GM12875 (cell line): ENCODE measurements around the gene CCDC141.
"Not testable (repeated sequence)": the region's sequence is repeated elsewhere in the genome, so short reads cannot be mapped to it uniquely, and the experiment has no call there.

Source experiments
- H3K4me3 ChIP-seq: one replicate; pipeline ENCODE4 v1.5.1; 2011; ENCODE audit warnings: low read depth, low read length, control low read depth
- CTCF ChIP-seq: IDR thresholded peaks from 2 replicates; pipeline ENCODE4 v1.5.1; 2011; ENCODE audit warnings: low read depth, mild to moderate bottlenecking, control low read depth, inconsistent platforms, low read length, moderate library complexity, borderline replicate concordance; ENCODE audit not compliant: insufficient read depth

The CCDC141 gene

GRCh38 chr2:179057737-179058136 is 7.8 kb upstream of the CCDC141 start:
- H3K4me3 ChIP-seq, result no peak overlapping the region
- no peak for TF ChIP-seq CTCF

GRCh38 chr2:179053568-179053967 is 3.6 kb upstream of the CCDC141 start:
- not testable (repeated sequence) for H3K4me3 ChIP-seq

- H3K4me3 ChIP-seq, result no peak overlapping the region
- no peak for TF ChIP-seq CTCF
Observed at GRCh38 chr2:179051250-179051649, 1.3 kb upstream of the CCDC141 start.

GRCh38 chr2:179050755-179051154 is 818 bp upstream of the CCDC141 start:
- no peak for TF ChIP-seq CTCF
- no peak overlapping the region for H3K4me3 ChIP-seq

GRCh38 chr2:179049203-179049545 is 763 bp downstream of the CCDC141 start:
- peak overlapping the region; percentile 40 for H3K4me3 ChIP-seq
- TF ChIP-seq CTCF, result no peak

- H3K4me3 ChIP-seq, result peak overlapping the region; percentile 40
- TF ChIP-seq CTCF, result no peak
Observed at GRCh38 chr2:179048099-179048498, 1.8 kb downstream of the CCDC141 start.

- not testable (repeated sequence) for H3K4me3 ChIP-seq
Observed at GRCh38 chr2:179045602-179046001, 4.3 kb downstream of the CCDC141 start.

GRCh38 chr2:179044500-179044899 is 5.4 kb downstream of the CCDC141 start:
- H3K4me3 ChIP-seq, result no peak overlapping the region
- no peak for TF ChIP-seq CTCF
